Stimulated activated CD8-positive, alpha-beta memory T cell treated with anti-CD3 and anti-CD28 coated beads, Interleukin-7, amount 100 ng/mL, for 24 hours (primary cell): Measurements from ENCODE around the gene CDY1B.
"Not testable (repeated sequence)": the region's sequence is repeated elsewhere in the genome, so short reads cannot be mapped to it uniquely, and the experiment has no call there.

Source experiments
- DNase-seq: peaks from one replicate; pipeline ENCODE4 v3.0.0-alpha.2; 2020; ENCODE audit warnings: low read depth

Gene CDY1B, protein sequence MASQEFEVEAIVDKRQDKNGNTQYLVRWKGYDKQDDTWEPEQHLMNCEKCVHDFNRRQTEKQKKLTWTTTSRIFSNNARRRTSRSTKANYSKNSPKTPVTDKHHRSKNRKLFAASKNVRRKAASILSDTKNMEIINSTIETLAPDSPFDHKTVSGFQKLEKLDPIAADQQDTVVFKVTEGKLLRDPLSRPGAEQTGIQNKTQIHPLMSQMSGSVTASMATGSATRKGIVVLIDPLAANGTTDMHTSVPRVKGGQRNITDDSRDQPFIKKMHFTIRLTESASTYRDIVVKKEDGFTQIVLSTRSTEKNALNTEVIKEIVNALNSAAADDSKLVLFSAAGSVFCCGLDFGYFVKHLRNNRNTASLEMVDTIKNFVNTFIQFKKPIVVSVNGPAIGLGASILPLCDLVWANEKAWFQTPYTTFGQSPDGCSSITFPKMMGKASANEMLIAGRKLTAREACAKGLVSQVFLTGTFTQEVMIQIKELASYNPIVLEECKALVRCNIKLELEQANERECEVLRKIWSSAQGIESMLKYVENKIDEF

DNA sequence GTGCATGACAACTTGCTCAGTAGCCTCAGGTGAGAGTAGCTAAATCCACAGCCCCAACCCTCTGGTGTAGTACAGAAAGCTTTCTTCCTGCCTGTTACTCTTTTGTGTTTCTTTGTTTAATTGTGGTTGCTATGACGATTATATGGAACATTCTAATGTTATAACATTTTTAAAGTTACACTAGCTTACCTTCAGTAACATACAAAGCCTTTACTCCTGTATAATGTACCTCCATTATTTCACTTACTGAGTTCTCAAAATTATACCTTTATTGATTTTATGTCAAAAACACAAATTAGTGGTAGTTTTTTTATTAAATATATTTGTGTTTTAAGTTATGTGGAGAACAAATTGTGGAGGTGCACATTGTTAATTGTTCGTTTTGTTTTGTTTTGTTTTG, at the start of gene CDY1B:
Gene CDY1B, minus strand, starts transcription at position 101 of the 400 bp plus-strand sequence. CDS start 331 bp downstream, outside the sequence.
- not testable (repeated sequence) for DNase-seq

DNA sequence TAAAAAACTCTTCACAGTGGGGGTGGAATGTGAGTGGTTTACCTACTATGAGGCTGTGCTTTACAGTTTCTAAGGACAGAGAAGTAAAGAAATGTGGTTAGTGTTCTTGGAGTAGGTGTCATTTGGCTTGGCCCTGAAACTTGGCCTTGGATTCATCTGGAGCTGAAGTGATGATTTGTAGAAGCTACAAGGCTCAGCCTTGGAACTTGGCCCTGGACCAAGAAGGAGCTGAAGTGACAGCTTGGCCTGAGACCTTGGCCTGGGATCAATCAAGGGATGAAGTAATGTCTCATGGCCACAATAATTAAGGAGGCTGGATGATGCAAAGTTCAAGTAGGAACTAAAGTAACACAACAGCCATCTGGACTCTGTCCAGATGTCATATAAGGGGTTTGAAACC, 1.7 kb upstream of the CDY1B start:
- DNase-seq = not testable (repeated sequence)

DNA sequence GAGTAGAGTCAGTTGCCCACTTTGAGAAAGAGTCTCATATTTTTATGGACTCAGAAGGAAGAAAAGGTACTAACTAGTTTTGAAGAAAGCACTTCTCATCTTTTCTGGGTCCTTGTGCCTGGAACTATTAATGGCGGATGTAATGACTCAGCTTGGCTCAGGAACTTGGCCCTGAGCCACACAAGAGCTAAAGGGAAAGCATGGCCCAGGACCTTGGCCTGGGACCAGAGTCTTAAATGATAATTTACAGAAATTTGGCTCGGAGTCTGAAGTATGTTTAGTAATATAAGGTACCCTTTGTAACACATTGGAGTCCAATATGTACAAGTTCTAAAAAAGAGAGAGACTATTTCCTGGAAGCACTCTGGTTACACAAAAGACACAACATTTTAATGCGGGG, 4.6 kb downstream of the CDY1B start:
- DNase-seq = not testable (repeated sequence)

DNA sequence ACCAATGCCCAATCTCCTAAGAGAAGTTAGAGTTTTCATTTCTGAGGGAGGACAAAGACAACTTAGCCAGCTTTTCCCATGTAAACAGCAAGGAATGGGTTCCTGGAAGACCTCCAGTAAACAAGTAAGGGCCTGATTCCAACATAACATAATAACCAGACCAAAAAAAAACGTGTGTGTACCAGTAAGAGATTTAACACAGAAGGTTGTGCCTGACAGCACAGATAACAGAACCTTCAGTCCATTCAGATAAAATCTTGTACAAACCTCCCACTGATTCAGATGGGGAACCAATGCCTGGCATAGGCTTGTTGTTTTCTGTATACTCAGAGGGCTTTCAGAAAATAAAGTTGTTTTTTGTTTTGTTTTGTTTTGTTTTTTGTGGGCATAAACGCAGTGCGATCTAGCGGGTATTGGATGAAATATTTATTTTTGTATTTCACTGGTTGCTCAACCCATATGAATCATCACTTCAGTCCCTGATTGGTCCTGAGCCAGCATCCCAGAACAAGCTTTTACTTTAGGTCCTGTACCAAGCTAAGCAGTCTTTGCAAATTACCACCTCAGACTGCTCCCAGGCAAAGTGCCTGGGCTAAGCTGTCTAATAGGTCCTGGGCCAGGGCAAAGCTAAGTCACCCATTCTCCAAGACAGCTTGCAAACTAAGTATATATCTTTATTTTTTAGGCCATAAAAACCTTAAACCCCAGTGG, 8.7 kb downstream of the CDY1B start:
- not testable (repeated sequence) for DNase-seq

DNA sequence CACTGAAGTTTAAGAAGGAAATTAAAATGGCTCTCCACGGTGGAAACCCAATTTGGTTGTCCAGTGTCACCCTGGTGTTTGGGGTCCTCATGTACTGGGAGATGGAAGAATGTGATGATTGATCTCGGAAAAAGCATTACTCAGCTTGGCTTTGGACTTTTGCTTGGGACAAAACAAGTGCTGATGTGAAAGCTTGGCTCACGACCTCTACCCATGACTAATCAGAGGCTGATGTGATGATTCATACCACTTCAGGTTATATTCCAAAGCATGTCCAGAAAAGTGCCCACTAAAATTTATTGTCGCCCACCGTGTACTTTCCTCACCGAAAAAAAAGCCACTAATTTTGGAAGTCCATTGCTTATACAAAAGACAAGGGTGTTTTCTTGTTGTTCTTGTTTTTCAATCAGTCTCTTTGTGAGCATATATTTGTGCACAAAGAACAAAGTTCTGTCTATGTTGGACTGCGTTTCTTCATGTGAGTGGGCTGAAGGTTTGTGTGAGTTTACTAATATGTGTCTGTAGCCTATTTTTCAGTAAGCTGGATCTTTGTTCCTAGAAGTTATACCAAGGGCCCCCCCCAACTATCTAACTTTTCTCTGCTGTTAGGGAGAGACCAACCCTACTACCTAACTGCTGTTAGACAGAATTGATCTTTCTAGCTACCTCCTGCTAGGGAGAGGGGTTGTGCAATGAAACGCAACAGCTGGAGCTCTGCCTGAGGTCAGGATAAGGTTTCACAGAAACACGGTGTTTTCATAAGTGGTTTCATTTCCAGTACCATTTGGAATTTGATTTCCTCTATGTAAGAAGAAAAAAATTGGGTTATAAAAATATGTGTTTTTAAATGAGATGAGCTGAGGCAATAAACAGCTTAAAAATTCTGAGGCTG, 21.4 kb downstream of the CDY1B start:
- DNase-seq = not testable (repeated sequence)
